ENCODE measurements around the gene MRPL28.

GRCh38 chr16:351804-352520 is 18.4 kb downstream of the MRPL28 start:
- no peak for TF ChIP-seq CTCF (IDR thresholded peaks at IDR 0.05; ENCODE audit: low read depth, low read length, missing input control)
- TF ChIP-seq HNF4G (IDR thresholded peaks at IDR 0.05): no peak
- no peak for TF ChIP-seq RAD21 (IDR thresholded peaks at IDR 0.05)
- no peak for TF ChIP-seq MAX (IDR thresholded peaks at IDR 0.05)
- TF ChIP-seq YY1 (IDR thresholded peaks at IDR 0.05): no peak
- TF ChIP-seq JUND (IDR thresholded peaks at IDR 0.05): no peak
- TF ChIP-seq RXRA (IDR thresholded peaks at IDR 0.05): no peak
- peak; percentile 39 to 44 for TF ChIP-seq HNF4A (conservative IDR thresholded peaks at IDR 0.05)
- no peak for TF ChIP-seq SP1 (IDR thresholded peaks at IDR 0.05)

Measured in liver (tissue), 3 donors.